HG03575 (cell line): ENCODE measurements around the gene COMMD9.
"Not testable (repeated sequence)": the region's sequence is repeated elsewhere in the genome, so short reads cannot be mapped to it uniquely, and the experiment has no call there.

ENCODE experiments used
- ATAC-seq: cut with Tn5 transposase; IDR thresholded peaks from one replicate; pipeline ENCODE4 v1.9.1; 2021; ENCODE audit not compliant: unreplicated experiment, insufficient number of reproducible peaks, low FRiP score; ENCODE audit errors: extremely low read depth

Gene COMMD9

GRCh38 chr11:36289226-36289852 lies at the start of gene COMMD9:
COMMD9 (minus strand) TSS chr11:36289424; CDS start chr11:36289412, 12 bp downstream.
- ATAC-seq = peak; percentile 93

- no peak for ATAC-seq
Measured at GRCh38 chr11:36333897-36334296, 44.7 kb upstream of the COMMD9 start.

- no peak for ATAC-seq
Measured at GRCh38 chr11:36333468-36333867, 44.2 kb upstream of the COMMD9 start.

- no peak for ATAC-seq
Measured at GRCh38 chr11:36330411-36330810, 41.2 kb upstream of the COMMD9 start.

GRCh38 chr11:36328966-36329673 lies 39.9 kb upstream of the COMMD9 start:
- no peak for ATAC-seq

- ATAC-seq = no peak
Measured at GRCh38 chr11:36326524-36327419, 37.5 kb upstream of the COMMD9 start.

GRCh38 chr11:36325403-36325802 lies 36.2 kb upstream of the COMMD9 start:
- not testable (repeated sequence) for ATAC-seq

GRCh38 chr11:36324956-36325355 lies 35.7 kb upstream of the COMMD9 start:
- not testable (repeated sequence) for ATAC-seq

GRCh38 chr11:36317992-36318391 lies 28.8 kb upstream of the COMMD9 start:
- ATAC-seq = no peak

GRCh38 chr11:36316049-36316448 lies 26.8 kb upstream of the COMMD9 start:
- ATAC-seq = no peak

- no peak for ATAC-seq
Measured at GRCh38 chr11:36314434-36314767, 25.2 kb upstream of the COMMD9 start.

- no peak for ATAC-seq
Measured at GRCh38 chr11:36313750-36314433, 24.7 kb upstream of the COMMD9 start.

- ATAC-seq = no peak
Measured at GRCh38 chr11:36312611-36313472, 23.6 kb upstream of the COMMD9 start.

GRCh38 chr11:36311926-36312595 lies 22.8 kb upstream of the COMMD9 start:
- ATAC-seq = no peak

- ATAC-seq = no peak
Measured at GRCh38 chr11:36309779-36310178, 20.6 kb upstream of the COMMD9 start.

GRCh38 chr11:36308577-36308976 lies 19.4 kb upstream of the COMMD9 start:
- no peak for ATAC-seq

GRCh38 chr11:36306888-36307287 lies 17.7 kb upstream of the COMMD9 start:
- ATAC-seq = no peak

- no peak for ATAC-seq
Measured at GRCh38 chr11:36305047-36305446, 15.8 kb upstream of the COMMD9 start.
